ENCODE measurements around the gene MRTFA. TPM values are rescaled to one million over a fixed set of nuclear protein-coding genes. Genes with fewer than 3 reads are reported as not detected.

The MRTFA gene
- polyA plus RNA-seq, 2 of the 4 experiments (the other 2 are of a cell fraction) = 6.8 to 48.3 TPM

DNA sequence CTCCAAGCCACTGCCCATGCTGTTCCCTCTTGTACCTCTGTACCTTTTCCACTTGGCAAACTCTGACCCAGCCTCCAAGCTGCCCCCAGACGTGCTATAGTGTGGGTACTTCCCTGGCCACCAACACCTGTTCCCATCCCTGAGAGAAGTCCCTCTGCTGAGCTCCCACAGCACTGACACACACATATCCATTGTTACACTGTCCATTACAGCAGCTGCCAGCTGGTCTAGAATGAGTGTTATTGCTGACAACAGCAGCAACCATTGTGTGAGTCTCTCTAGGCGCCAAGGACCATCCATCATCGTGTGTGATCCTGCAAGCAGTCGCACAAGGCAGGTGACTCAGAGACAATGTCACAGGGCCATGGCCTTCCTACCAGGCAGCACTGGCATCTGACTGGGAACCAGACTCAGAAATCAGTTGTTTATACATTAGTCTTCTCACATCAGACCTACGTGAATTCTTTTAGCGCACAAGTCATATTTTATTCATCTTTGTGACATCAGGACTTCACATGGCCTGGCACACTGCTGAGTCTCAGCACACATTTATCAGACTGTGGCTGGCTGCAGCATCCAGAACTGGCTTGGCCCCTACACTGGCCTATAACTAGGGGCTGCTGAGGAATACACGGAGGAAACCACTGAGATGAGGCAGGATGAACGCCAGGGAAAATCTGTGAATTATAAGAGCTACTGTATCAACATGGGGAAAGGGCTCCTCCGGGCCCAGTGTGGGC, 209.8 kb downstream of the MRTFA start:
- Histone ChIP-seq H3K27ac (no peak overlapping the region), H3K9me3 (no peaks in the 10 kb centered on the region), H3K4me2 (no peak overlapping the region), H3K4me1 (no peaks in the 10 kb centered on the region), H3K4me3 (no peak overlapping the region)
- DNase-seq (ENCODE audit: low read depth in 1 of 2, low spot score in 1 of 2) = no peak
- TF ChIP-seq RCOR1 (IDR thresholded peaks at IDR 0.05; ENCODE audit: low read depth, low read length) = no peak
- TF ChIP-seq ATOH8 (CRISPR knock-in tag; IDR thresholded peaks at IDR 0.05; ENCODE audit: low read depth) = no peak
- no peak for TF ChIP-seq ZC3H11A (IDR thresholded peaks at IDR 0.05)
- no peak for TF ChIP-seq TFCP2L1 (CRISPR knock-in tag; IDR thresholded peaks at IDR 0.05)
- TF ChIP-seq, protein P1, sequence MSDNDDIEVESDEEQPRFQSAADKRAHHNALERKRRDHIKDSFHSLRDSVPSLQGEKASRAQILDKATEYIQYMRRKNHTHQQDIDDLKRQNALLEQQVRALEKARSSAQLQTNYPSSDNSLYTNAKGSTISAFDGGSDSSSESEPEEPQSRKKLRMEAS (IDR thresholded peaks at IDR 0.05) = no peak
- no peak for TF ChIP-seq E2F6 (IDR thresholded peaks at IDR 0.05; ENCODE audit: borderline replicate concordance, low read depth)
- no peak for TF ChIP-seq SMC3 (IDR thresholded peaks at IDR 0.05)
- no peak for TF ChIP-seq MYC (IDR thresholded peaks at IDR 0.05; ENCODE audit: borderline replicate concordance, low read length)
- ChIA-PET CTCF (interaction anchor here (1.6 to 3.5 kb wide), 3 partner anchors 11 to 219 kb away, joined by 4 to 19 read pairs (median 12); no protein-coding TSS in a partner anchor), POLR2A (no interaction called here)
- no peak for ATAC-seq
- 94% methylated on average over 7 of the region's 9 CpGs for WGBS (ENCODE audit: missing lambda C conversion rate)
- FAIRE-seq = no peak

DNA sequence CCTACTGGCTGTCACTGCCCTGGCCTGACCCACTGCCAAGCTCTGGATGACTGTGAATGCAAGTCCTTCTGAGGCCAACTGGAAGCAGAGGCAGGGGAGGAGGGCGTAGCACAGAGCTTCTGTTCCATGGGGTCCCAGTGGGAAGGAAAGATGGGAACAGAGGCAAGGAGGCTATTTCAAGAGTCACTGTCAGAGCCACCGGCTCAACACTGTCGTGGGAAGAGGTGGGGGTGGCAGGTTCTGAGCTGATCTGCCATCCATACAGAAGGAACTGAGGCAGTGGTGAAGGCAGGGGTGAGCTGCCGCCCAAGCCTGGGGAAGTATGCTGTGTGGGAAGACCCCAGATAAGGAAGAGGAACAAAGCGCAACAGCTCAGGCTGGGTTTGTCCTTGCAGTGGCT, 211.4 kb downstream of the MRTFA start:
- FAIRE-seq (no peak), ATAC-seq (no peak), DNase-seq (ENCODE audit: low read depth in 1 of 2, low spot score in 1 of 2) (no peak)
- Histone ChIP-seq H3K4me2 (no peak overlapping the region), H3K27ac (no peak overlapping the region), H3K4me3 (no peak overlapping the region), H3K9me3 (no peaks in the 10 kb centered on the region), H3K4me1 (no peaks in the 10 kb centered on the region)
- CTCF ChIA-PET = interaction anchor here (0.5 to 2.7 kb wide), 4 partner anchors 12 to 222 kb away, joined by 3 to 25 read pairs (median 4); no protein-coding TSS in a partner anchor
- TF ChIP-seq FOSL2 (IDR thresholded peaks at IDR 0.05) (no peak), FOSL2 (CRISPR knock-in tag; IDR thresholded peaks at IDR 0.05) (no peak), ZSCAN20 (CRISPR knock-in tag; IDR thresholded peaks at IDR 0.05) (no peak), EP300 (IDR thresholded peaks at IDR 0.05) (no peak), RCOR1 (IDR thresholded peaks at IDR 0.05; ENCODE audit: low read depth, low read length) (no peak), ZFP36 (IDR thresholded peaks at IDR 0.05; ENCODE audit: borderline replicate concordance, partially characterized antibody) (no peak), REST (IDR thresholded peaks at IDR 0.05) (no peak), EHMT2 (IDR thresholded peaks at IDR 0.05; ENCODE audit: low read depth) (no peak), FOSB (CRISPR knock-in tag; IDR thresholded peaks at IDR 0.05) (no peak), CEBPB (IDR thresholded peaks at IDR 0.05) (no peak), FOXS1 (CRISPR knock-in tag; IDR thresholded peaks at IDR 0.05) (no peak), SMC3 (IDR thresholded peaks at IDR 0.05) (no peak), CBX8 (IDR thresholded peaks at IDR 0.05) (no peak), NFE2L2 (conservative IDR thresholded peaks at IDR 0.05; ENCODE audit: low read length) (no peak), SREBF2 (IDR thresholded peaks at IDR 0.05) (no peak)
- TF ChIP-seq, protein P2, sequence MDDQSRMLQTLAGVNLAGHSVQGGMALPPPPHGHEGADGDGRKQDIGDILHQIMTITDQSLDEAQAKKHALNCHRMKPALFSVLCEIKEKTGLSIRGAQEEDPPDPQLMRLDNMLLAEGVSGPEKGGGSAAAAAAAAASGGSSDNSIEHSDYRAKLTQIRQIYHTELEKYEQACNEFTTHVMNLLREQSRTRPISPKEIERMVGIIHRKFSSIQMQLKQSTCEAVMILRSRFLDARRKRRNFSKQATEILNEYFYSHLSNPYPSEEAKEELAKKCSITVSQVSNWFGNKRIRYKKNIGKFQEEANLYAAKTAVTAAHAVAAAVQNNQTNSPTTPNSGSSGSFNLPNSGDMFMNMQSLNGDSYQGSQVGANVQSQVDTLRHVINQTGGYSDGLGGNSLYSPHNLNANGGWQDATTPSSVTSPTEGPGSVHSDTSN (IDR thresholded peaks at IDR 0.05) = no peak
- POLR2A ChIA-PET = interaction anchor here (0.6 kb wide), 1 partner anchor 434 kb away, joined by 8 read pairs; no protein-coding TSS in a partner anchor
- 87% methylated on average over 3 of the region's 5 CpGs for WGBS (ENCODE audit: missing lambda C conversion rate)

All from A549 (cell line).